HEK293 (cell line): ENCODE measurements around the gene OMD.

Experiments
- GLI4 ChIP-seq: fragments of 450-650 bp; formaldehyde crosslinking; IDR thresholded peaks from 2 replicates; pipeline ENCODE4 v1.5.1; 2016; ENCODE audit warnings: missing biosample characterization, missing genetic modification characterization
- WT1 ChIP-seq: fragments of 450-650 bp; formaldehyde crosslinking; IDR thresholded peaks from 2 replicates; pipeline ENCODE4 v1.5.1; 2016; ENCODE audit warnings: missing biosample characterization, missing genetic modification characterization
- ZNF121 ChIP-seq: fragments of 450-650 bp; formaldehyde crosslinking; IDR thresholded peaks from 2 replicates; pipeline ENCODE4 v1.5.1; 2016; ENCODE audit warnings: missing biosample characterization, missing genetic modification characterization
- ZNF274 ChIP-seq, 2 experiments: fragments of 200-500 bp in 1 of 2; fragments of 450-650 bp in 1 of 2; sonication (Bioruptor generic) in 1 of 2; formaldehyde crosslinking in 1 of 2; IDR thresholded peaks; 2 replicates each; pipeline versions ENCODE4 v1.5.1 to v1.6.1; 2014 to 2016; ENCODE audit warnings: borderline replicate concordance in 1 of 2, inconsistent platforms in 1 of 2, low read length in 1 of 2, missing biosample characterization in 1 of 2, missing genetic modification characterization in 1 of 2
- ZNF311 ChIP-seq: fragments of 450-650 bp; formaldehyde crosslinking; IDR thresholded peaks from 2 replicates; pipeline ENCODE4 v1.5.1; 2017; ENCODE audit warnings: missing biosample characterization, missing genetic modification characterization, borderline replicate concordance
- TF ChIP-seq, protein P1 (sequence below): fragments of 450-650 bp; formaldehyde crosslinking; IDR thresholded peaks from 2 replicates; pipeline ENCODE4 v1.5.1; 2016; ENCODE audit warnings: missing biosample characterization, missing genetic modification characterization
- TF ChIP-seq, protein P2 (sequence below): sonication (generic); formaldehyde crosslinking; IDR thresholded peaks from 2 replicates; pipeline ENCODE4 v1.8.1; 2022; ENCODE audit warnings: mild to moderate bottlenecking, moderate library complexity, missing genetic modification reagents
- TF ChIP-seq, protein P3 (sequence below): fragments of 450-650 bp; formaldehyde crosslinking; IDR thresholded peaks from 2 replicates; pipeline ENCODE4 v1.5.1; 2016; ENCODE audit warnings: missing biosample characterization, missing genetic modification characterization
- TF ChIP-seq, protein P4 (sequence below): fragments of 450-650 bp; formaldehyde crosslinking; IDR thresholded peaks from 2 replicates; pipeline ENCODE4 v1.5.1; 2016; ENCODE audit warnings: missing biosample characterization, missing genetic modification characterization
- TF ChIP-seq, protein P5 (sequence below): fragments of 450-650 bp; formaldehyde crosslinking; IDR thresholded peaks from 2 replicates; pipeline ENCODE4 v1.5.1; 2017; ENCODE audit warnings: missing biosample characterization, missing genetic modification characterization

DNA sequence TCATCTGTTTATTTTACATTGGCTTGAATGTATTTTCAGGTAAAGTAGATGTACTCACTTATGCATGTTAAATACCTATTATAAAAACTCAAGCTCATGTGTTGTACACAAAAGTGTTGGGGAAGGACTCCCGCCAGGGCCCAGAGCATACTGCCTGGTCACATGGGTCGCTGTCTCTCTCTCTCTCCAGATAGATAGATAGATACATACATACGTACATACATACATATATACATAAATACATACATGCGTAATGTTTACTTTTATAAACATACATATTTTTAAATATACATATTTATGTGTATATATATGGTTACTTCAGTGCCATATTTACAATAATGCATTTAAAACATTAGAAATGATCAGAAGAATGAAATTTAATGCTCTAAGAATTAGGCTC, 33.3 kb upstream of the OMD start:
- TF ChIP-seq, protein P1, sequence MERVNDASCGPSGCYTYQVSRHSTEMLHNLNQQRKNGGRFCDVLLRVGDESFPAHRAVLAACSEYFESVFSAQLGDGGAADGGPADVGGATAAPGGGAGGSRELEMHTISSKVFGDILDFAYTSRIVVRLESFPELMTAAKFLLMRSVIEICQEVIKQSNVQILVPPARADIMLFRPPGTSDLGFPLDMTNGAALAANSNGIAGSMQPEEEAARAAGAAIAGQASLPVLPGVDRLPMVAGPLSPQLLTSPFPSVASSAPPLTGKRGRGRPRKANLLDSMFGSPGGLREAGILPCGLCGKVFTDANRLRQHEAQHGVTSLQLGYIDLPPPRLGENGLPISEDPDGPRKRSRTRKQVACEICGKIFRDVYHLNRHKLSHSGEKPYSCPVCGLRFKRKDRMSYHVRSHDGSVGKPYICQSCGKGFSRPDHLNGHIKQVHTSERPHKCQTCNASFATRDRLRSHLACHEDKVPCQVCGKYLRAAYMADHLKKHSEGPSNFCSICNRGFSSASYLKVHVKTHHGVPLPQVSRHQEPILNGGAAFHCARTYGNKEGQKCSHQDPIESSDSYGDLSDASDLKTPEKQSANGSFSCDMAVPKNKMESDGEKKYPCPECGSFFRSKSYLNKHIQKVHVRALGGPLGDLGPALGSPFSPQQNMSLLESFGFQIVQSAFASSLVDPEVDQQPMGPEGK (tag by site-specific recombination): no peak
- TF ChIP-seq, protein P2, sequence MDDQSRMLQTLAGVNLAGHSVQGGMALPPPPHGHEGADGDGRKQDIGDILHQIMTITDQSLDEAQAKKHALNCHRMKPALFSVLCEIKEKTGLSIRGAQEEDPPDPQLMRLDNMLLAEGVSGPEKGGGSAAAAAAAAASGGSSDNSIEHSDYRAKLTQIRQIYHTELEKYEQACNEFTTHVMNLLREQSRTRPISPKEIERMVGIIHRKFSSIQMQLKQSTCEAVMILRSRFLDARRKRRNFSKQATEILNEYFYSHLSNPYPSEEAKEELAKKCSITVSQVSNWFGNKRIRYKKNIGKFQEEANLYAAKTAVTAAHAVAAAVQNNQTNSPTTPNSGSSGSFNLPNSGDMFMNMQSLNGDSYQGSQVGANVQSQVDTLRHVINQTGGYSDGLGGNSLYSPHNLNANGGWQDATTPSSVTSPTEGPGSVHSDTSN: no peak
- TF ChIP-seq WT1 (tag by site-specific recombination): no peak
- TF ChIP-seq ZNF121 (tag by site-specific recombination): no peak
- TF ChIP-seq ZNF274 (IDR thresholded peaks at IDR 0.05; ENCODE audit: low read length): no peak
- no peak for TF ChIP-seq ZNF274 (tag by site-specific recombination; IDR thresholded peaks at IDR 0.05; ENCODE audit: borderline replicate concordance)
- no peak for TF ChIP-seq ZNF311
- TF ChIP-seq, protein P3, sequence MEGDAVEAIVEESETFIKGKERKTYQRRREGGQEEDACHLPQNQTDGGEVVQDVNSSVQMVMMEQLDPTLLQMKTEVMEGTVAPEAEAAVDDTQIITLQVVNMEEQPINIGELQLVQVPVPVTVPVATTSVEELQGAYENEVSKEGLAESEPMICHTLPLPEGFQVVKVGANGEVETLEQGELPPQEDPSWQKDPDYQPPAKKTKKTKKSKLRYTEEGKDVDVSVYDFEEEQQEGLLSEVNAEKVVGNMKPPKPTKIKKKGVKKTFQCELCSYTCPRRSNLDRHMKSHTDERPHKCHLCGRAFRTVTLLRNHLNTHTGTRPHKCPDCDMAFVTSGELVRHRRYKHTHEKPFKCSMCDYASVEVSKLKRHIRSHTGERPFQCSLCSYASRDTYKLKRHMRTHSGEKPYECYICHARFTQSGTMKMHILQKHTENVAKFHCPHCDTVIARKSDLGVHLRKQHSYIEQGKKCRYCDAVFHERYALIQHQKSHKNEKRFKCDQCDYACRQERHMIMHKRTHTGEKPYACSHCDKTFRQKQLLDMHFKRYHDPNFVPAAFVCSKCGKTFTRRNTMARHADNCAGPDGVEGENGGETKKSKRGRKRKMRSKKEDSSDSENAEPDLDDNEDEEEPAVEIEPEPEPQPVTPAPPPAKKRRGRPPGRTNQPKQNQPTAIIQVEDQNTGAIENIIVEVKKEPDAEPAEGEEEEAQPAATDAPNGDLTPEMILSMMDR (tag by site-specific recombination): no peak
- TF ChIP-seq GLI4 (tag by site-specific recombination): no peak
- TF ChIP-seq, protein P4, sequence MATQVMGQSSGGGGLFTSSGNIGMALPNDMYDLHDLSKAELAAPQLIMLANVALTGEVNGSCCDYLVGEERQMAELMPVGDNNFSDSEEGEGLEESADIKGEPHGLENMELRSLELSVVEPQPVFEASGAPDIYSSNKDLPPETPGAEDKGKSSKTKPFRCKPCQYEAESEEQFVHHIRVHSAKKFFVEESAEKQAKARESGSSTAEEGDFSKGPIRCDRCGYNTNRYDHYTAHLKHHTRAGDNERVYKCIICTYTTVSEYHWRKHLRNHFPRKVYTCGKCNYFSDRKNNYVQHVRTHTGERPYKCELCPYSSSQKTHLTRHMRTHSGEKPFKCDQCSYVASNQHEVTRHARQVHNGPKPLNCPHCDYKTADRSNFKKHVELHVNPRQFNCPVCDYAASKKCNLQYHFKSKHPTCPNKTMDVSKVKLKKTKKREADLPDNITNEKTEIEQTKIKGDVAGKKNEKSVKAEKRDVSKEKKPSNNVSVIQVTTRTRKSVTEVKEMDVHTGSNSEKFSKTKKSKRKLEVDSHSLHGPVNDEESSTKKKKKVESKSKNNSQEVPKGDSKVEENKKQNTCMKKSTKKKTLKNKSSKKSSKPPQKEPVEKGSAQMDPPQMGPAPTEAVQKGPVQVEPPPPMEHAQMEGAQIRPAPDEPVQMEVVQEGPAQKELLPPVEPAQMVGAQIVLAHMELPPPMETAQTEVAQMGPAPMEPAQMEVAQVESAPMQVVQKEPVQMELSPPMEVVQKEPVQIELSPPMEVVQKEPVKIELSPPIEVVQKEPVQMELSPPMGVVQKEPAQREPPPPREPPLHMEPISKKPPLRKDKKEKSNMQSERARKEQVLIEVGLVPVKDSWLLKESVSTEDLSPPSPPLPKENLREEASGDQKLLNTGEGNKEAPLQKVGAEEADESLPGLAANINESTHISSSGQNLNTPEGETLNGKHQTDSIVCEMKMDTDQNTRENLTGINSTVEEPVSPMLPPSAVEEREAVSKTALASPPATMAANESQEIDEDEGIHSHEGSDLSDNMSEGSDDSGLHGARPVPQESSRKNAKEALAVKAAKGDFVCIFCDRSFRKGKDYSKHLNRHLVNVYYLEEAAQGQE (tag by site-specific recombination): no peak
- TF ChIP-seq, protein P5, sequence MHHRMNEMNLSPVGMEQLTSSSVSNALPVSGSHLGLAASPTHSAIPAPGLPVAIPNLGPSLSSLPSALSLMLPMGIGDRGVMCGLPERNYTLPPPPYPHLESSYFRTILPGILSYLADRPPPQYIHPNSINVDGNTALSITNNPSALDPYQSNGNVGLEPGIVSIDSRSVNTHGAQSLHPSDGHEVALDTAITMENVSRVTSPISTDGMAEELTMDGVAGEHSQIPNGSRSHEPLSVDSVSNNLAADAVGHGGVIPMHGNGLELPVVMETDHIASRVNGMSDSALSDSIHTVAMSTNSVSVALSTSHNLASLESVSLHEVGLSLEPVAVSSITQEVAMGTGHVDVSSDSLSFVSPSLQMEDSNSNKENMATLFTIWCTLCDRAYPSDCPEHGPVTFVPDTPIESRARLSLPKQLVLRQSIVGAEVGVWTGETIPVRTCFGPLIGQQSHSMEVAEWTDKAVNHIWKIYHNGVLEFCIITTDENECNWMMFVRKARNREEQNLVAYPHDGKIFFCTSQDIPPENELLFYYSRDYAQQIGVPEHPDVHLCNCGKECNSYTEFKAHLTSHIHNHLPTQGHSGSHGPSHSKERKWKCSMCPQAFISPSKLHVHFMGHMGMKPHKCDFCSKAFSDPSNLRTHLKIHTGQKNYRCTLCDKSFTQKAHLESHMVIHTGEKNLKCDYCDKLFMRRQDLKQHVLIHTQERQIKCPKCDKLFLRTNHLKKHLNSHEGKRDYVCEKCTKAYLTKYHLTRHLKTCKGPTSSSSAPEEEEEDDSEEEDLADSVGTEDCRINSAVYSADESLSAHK (tag by site-specific recombination): no peak
